ENCODE measurements around the gene ITPR3. TPM values are rescaled to one million over a fixed set of nuclear protein-coding genes. Genes with fewer than 3 reads are reported as not detected.

ITPR3 gene
- total RNA-seq, 1 donor, result 15.1 TPM

GRCh38 chr6:33730611-33731010, 109.5 kb downstream of the ITPR3 start:
- no peak for DNase-seq (ENCODE audit: low read depth)

GRCh38 chr6:33731035-33731434, 109.9 kb downstream of the ITPR3 start:
- TF ChIP-seq CTCF (IDR thresholded peaks at IDR 0.05; ENCODE audit: insufficient read depth, low read depth, low read length), result no peak
- H3K4me3 ChIP-seq (ENCODE audit: low read depth, low read length), result no peak overlapping the region
- no peak for DNase-seq (ENCODE audit: low read depth)

More at GRCh38 chr6:33730611-33731010, 109.5 kb downstream of the ITPR3 start:
- no peak for TF ChIP-seq CTCF (IDR thresholded peaks at IDR 0.05; ENCODE audit: insufficient read depth, low read depth, low read length)
- H3K4me3 ChIP-seq (ENCODE audit: low read depth, low read length), result no peak overlapping the region

GRCh38 chr6:33731751-33732282, 110.7 kb downstream of the ITPR3 start:
- DNase-seq (ENCODE audit: low read depth), result no peak
- H3K4me3 ChIP-seq (ENCODE audit: low read depth, low read length), result no peak overlapping the region
- TF ChIP-seq CTCF (IDR thresholded peaks at IDR 0.05; ENCODE audit: insufficient read depth, low read depth, low read length), result no peak

GRCh38 chr6:33732385-33732784, 111.3 kb downstream of the ITPR3 start:
- no peak overlapping the region for H3K4me3 ChIP-seq (ENCODE audit: low read depth, low read length)

GRCh38 chr6:33732817-33733708, 111.9 kb downstream of the ITPR3 start:
- no peak overlapping the region for H3K4me3 ChIP-seq (ENCODE audit: low read depth, low read length)
- no peak for DNase-seq (ENCODE audit: low read depth)
- no peak for TF ChIP-seq CTCF (IDR thresholded peaks at IDR 0.05; ENCODE audit: insufficient read depth, low read depth, low read length)

More at GRCh38 chr6:33732385-33732784, 111.3 kb downstream of the ITPR3 start:
- DNase-seq (ENCODE audit: low read depth), result no peak
- TF ChIP-seq CTCF (IDR thresholded peaks at IDR 0.05; ENCODE audit: insufficient read depth, low read depth, low read length), result no peak

GRCh38 chr6:33733709-33734007, 112.5 kb downstream of the ITPR3 start:
- no peak overlapping the region for H3K4me3 ChIP-seq (ENCODE audit: low read depth, low read length)
- TF ChIP-seq CTCF (IDR thresholded peaks at IDR 0.05; ENCODE audit: insufficient read depth, low read depth, low read length), result no peak
- no peak for DNase-seq (ENCODE audit: low read depth)
